GM19324 (cell line): Measurements from ENCODE around the gene AADACL4.
"Not testable (repeated sequence)": the region's sequence is repeated elsewhere in the genome, so short reads cannot be mapped to it uniquely, and the experiment has no call there.

Experiments used
- ATAC-seq: cut with Tn5 transposase; IDR thresholded peaks from one replicate; pipeline ENCODE4 v1.9.1; 2021; ENCODE audit warnings: mild to moderate bottlenecking, moderate library complexity; ENCODE audit not compliant: unreplicated experiment, low FRiP score

The AADACL4 gene

DNA sequence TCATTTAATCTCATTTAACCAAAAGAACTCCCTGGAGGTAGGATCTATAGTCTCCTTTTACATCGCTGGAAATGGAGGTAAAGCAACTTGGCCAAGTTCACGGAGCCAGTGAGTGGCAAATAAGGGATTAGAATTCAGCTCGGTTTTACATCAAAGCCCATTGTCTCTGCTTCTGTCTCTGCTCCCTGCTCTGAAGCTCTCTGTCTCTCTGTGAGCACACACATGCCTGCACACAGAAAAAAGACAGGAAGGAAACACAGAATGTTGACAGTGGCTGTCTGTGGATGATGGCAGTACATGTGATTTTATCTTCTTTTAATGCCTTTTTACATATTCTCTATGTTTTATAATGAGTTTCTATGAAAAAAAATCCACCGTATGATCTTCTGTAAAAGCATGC lies 17.0 kb upstream of the AADACL4 start:
- no peak for ATAC-seq

DNA sequence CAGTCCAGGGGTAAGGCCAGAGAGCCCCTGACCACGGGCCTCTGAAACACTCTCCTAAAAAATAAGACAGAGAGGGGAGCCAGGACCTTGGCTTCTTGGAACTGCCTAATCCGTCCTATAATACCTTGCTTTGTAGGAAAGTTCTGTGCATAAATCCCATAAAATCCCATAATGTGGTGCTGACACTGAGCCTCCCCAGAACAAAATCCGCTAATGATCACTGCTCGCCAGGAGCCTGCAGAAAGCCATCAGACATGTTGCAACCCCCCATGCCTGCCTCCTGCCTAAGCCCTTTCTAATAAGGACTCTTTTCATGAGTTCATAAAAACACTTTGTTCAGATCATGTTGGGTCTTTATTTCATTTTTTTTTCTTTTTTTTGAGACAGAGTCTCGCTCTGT lies 16.6 kb upstream of the AADACL4 start:
- no peak for ATAC-seq

DNA sequence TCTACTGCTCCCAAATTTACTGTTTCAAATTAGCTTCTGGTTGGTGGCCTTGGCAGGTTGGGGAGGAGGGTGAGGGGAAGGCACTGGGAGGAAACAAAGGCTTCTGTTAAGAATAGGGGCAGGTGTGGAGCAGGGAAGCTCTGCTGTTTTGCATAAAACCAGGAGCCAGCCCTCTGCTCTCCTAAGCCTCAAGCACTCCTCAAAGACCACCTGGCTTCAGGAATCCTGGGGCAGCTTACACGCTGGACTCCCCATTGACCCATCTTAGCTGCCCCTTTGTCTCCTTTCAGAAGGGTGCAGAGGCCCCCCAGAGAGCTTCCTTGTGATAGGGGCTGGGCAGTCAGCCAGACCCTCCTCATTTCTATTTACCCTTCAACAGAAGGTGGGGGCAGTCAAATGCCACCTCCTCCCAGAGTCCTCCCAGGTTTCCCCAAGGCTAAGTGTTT lies 14.4 kb upstream of the AADACL4 start:
- no peak for ATAC-seq

GRCh38 chr1:12629985-12630760 lies 13.7 kb upstream of the AADACL4 start:
- ATAC-seq: no peak

DNA sequence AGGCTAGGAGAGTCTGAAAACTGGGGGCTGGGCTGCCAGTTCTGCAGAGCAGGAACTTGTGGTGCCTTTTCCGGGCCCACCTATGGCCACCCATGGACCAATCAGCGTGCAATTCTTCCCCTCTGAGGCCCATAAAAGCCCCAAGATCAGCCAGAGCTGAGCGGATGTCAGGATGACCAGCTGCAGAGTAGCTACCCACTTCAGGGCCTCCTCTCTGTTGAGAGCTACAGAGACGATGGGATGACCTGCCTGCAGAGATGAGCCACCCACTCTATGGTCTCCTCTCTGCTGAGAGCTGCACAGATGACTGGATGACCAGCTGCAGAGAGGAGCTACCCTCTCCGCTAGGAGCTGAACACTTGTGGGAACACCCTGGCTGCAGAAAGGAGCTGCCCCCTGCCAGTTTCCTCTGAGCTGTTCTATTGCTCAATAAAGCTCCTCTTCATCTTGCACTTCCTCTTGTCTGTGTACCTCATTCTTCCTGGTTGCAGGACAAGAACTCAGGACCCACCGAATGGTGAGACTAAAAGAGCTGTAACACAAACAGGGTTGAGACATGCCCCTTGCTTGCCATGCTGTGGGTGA lies 12.8 kb upstream of the AADACL4 start:
- no peak for ATAC-seq

- no peak for ATAC-seq
These were observed 12.3 kb upstream of the AADACL4 start for GRCh38 chr1:12631571-12631970.

GRCh38 chr1:12634156-12634555 lies 9.7 kb upstream of the AADACL4 start:
- ATAC-seq: no peak

DNA sequence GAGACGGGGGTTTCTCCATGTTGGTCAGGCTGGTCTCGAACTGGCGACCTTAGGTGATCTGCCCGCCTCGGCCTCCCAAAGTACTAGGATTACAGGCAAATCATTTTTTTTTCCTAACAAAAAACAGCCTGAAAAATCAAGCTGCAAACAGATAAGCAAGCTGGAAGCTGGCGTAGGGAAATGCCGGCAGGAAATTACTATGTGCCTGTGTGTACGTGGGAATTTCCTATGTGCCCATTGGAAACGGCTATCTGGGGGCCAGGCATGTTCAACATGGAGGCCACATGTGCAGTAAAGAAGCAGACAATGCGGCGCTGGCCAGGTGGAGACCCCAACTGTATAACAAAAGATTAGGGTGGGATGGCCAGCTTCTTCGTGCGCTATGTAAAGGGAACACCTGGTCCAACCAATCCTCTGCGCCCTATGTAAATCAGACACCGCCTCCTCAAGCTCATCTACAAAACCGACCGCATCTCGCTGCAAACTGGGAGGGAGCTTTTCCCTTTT lies 9.1 kb upstream of the AADACL4 start:
- ATAC-seq: no peak

GRCh38 chr1:12636098-12636950 lies 7.6 kb upstream of the AADACL4 start:
- ATAC-seq: no peak

GRCh38 chr1:12637693-12638092 lies 6.2 kb upstream of the AADACL4 start:
- no peak for ATAC-seq

DNA sequence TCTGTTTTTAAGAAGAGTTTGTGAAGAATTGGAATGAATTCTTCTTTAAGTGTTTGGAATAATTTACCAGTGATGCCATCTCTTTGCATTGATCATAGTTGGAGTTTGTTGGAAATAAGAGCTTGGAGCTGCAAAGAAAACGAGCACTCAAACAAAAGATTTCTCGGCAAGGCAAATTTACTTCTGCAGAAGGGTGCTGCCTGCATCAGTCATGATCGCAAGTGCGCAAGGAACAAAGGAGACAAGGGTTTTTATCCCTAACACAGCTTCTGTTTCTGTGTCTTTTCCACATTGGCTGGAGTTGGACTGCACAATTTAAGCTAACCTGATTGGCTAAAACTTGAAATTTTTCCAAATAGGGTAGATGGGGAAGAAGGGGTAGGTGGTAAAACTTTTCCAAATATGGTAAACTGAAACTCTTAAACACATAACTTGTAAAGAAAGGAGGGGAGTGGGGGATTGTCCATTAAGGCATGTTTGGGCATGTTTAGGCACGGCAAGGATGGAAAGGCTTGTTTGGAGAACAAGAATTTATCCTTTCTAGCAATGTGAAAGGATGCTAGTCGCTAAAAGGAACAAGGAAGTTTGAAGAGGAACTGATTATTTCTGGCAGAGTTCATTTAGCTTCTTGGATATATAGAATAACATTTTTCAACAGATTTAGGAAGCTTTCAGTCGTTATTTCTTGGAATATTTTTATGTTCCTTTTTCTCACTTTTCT lies 3.5 kb upstream of the AADACL4 start:
- no peak for ATAC-seq

DNA sequence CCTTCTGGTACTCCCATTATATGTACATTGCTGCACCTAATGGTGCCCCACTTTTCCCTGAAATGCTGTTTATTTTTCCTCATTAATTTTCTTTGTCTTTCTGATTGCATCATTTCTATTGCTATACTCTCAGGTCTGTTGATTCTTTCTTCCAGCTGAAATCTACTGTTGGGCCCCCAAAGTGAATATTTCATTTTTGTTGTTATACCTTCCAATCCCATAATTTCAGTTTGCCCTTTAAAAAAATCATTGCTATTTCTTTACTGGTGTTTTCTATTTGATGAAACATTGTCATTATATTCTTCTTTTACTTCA lies 3.0 kb upstream of the AADACL4 start:
- ATAC-seq: no peak

DNA sequence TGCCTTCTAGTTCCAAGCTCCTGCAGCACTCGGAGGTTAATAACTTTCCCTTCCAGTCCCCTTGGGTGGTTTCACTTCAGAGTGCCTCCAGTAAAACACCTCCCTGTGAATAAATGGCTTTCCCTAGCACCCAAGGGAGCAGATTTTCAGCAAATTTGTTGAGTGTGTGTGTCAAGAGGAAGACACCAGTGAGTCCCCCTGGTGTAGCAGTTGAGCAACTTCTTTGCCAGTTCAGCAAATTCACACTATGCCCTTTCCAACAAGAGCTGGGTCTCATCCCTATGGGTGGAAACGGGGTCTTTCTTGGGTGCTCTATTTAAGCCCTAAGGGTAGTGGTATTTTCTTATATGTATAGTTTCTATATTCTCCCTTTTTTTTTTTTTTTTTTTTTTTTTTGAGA lies 806 bp upstream of the AADACL4 start:
- ATAC-seq: no peak

GRCh38 chr1:12644237-12644636 lies 352 bp downstream of the AADACL4 start:
- no peak for ATAC-seq

DNA sequence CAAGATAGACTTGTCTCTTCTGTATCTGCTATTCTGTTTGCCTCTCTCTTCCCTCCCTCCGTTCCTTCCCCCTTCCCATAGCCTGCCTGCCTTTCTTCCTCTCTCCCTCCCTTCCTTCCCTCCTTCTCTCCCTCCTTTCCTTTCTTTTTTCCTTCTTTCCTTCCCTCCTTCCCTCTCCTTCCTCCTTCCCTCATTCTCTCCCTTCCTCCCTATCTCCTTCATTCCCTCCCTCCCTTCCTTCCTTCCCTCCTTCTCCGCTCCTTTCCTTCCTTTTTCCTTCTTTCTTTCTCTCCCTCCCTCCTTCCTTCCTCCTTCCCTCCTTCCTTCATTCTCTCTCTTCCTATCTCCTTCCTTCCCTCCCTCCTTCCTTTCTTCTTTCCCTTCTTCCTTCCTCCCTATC lies 944 bp downstream of the AADACL4 start:
- ATAC-seq: no peak

GRCh38 chr1:12645401-12645800 lies 1.5 kb downstream of the AADACL4 start:
- not testable (repeated sequence) for ATAC-seq

- ATAC-seq: no peak
These were observed 4.9 kb downstream of the AADACL4 start for GRCh38 chr1:12648741-12649140.

GRCh38 chr1:12649971-12650421 lies 6.1 kb downstream of the AADACL4 start:
- no peak for ATAC-seq

DNA sequence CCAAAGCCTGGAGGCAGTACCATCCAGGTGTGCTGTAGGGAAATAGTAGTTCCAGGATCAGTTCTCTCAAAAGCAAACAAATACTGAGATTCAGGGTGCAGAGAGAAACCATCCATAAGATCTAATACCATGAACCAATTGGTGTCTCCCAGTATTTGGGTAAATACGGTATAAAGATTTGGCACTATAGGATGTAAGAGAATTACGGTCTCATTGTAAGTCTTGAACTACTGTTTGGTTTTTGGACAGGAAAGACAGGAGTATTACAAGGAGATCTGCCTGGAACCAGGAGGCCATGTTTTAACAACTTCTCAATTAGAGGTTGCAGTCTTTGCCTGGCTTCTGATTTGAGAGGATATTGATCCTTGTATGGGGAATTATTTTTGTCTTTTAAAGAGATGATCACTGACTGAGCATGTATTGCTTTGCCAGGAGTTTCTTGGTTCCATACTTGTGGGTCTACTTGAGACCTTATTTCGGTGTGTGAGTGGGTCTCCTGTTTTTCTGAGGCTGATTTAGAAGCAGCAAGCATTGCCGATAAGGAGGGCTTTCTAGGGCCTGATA lies 10.2 kb downstream of the AADACL4 start:
- no peak for ATAC-seq

GRCh38 chr1:12654657-12655056 lies 10.8 kb downstream of the AADACL4 start:
- no peak for ATAC-seq
